B cell (primary cell): ENCODE measurements around the gene PTPRN2. TPM values are rescaled to one million over a fixed set of nuclear protein-coding genes. Genes with fewer than 3 reads are reported as not detected.
"Not testable (repeated sequence)": the region's sequence is repeated elsewhere in the genome, so short reads cannot be mapped to it uniquely, and the experiment has no call there.

ENCODE experiments used
- ATAC-seq: fragments of 200-7000 bp; cut with Tn5 transposase; one replicate; pipeline ENCODE4 v1.10.0; 2021; ENCODE audit warnings: low read depth, mild to moderate bottlenecking, moderate number of reproducible peaks, moderate library complexity
- CTCF ChIA-PET: fragments of 350-600 bp; sonication (Branson Sonifier 250); formaldehyde crosslinking; loops from one replicate; lab custom pipeline; 2021; ENCODE audit warnings: antibody characterized with exemption, inconsistent platforms; lab: Charles Lee
- POLR2A ChIA-PET: fragments of 350-600 bp; sonication (Branson Sonifier 250); formaldehyde crosslinking; loops from one replicate; lab custom pipeline; 2021; ENCODE audit warnings: antibody characterized with exemption; lab: Charles Lee
- DNase-seq: peaks from one replicate; pipeline ENCODE4 v3.0.0; 2013
- H2AFZ ChIP-seq: 2 replicates; pipeline ENCODE4 v1.6.1; 2012; ENCODE audit warnings: mild to moderate bottlenecking, low read depth, low read length; ENCODE audit not compliant: insufficient read depth, poor library complexity, severe bottlenecking
- H3K27ac ChIP-seq, 2 donors: 1 replicate in 1 of 2; 2 replicates in 1 of 2; pipeline ENCODE4 v1.5.1; 2012 to 2013; ENCODE audit warnings: low read length in 2 of 2, mild to moderate bottlenecking in 2 of 2, moderate library complexity in 1 of 2
- H3K27me3 ChIP-seq, 4 experiments: fragments of 200-600 bp in 1 of 4; sonication (generic) in 1 of 4; replicated peaks in 1 of 4; 1 replicate in 2 of 4; 2 replicates in 2 of 4; pipeline versions ENCODE4 v1.6.1 to v1.7.0; 2013 to 2016; ENCODE audit warnings: low read length in 3 of 4, mild to moderate bottlenecking in 2 of 4, mixed read lengths in 1 of 4, moderate library complexity in 1 of 4; ENCODE audit not compliant: insufficient read depth in 4 of 4, control insufficient read depth in 3 of 4; ENCODE audit errors: control extremely low read depth in 1 of 4
- H3K36me3 ChIP-seq, 2 experiments: replicated peaks in 1 of 2; 1 replicate in 1 of 2; 2 replicates in 1 of 2; pipeline versions ENCODE4 v1.6.1 to v1.7.1; 2013; ENCODE audit warnings: low read length in 1 of 2; ENCODE audit not compliant: insufficient read depth in 2 of 2, control insufficient read depth in 1 of 2; ENCODE audit errors: control extremely low read depth in 1 of 2, extremely low read depth in 1 of 2
- H3K4me1 ChIP-seq, 2 donors: fragments of 200-600 bp in 1 of 2; sonication (generic) in 1 of 2; 1 replicate in 1 of 2; 2 replicates in 1 of 2; pipeline versions ENCODE4 v1.5.1 to v1.6.1; 2013 to 2017; ENCODE audit warnings: low read length in 2 of 2; ENCODE audit not compliant: control insufficient read depth in 2 of 2, insufficient read depth in 2 of 2
- H3K4me2 ChIP-seq: replicated peaks from 2 replicates; pipeline ENCODE3; 2012; ENCODE audit warnings: mild to moderate bottlenecking, low read depth, low read length; ENCODE audit not compliant: poor library complexity, severe bottlenecking
- H3K4me3 ChIP-seq, 5 experiments: fragments of 200-600 bp in 1 of 5; sonication (generic) in 1 of 5; 1 replicate in 3 of 5; 2 replicates in 2 of 5; pipeline versions ENCODE4 v1.5.1 to v1.7.0; 2011 to 2016; ENCODE audit warnings: low read length in 4 of 5, mild to moderate bottlenecking in 4 of 5, low read depth in 2 of 5, control low read depth in 1 of 5, moderate library complexity in 1 of 5; ENCODE audit not compliant: insufficient read depth in 1 of 5; ENCODE audit errors: control extremely low read depth in 1 of 5, extremely low read depth in 1 of 5
- H3K79me2 ChIP-seq: fragments of 200-600 bp; sonication (generic); one replicate; pipeline ENCODE4 v1.6.0; 2016; ENCODE audit warnings: low read length; ENCODE audit not compliant: control insufficient read depth, insufficient read depth
- H3K9ac ChIP-seq: fragments of 200-600 bp; sonication (generic); 2 replicates; pipeline ENCODE4 v1.6.1; 2017; ENCODE audit warnings: mild to moderate bottlenecking, low read length, moderate library complexity
- H3K9me3 ChIP-seq, 3 donors: one replicate each; pipeline versions ENCODE4 v1.6.1 to v1.7.1; 2013; ENCODE audit warnings: low read length in 2 of 3; ENCODE audit not compliant: control insufficient read depth in 2 of 3, insufficient read depth in 1 of 3; ENCODE audit errors: control extremely low read depth in 1 of 3
- H4K20me1 ChIP-seq: 2 replicates; pipeline ENCODE4 v1.6.0; 2012; ENCODE audit warnings: mild to moderate bottlenecking, low read length; ENCODE audit not compliant: insufficient read depth, control insufficient read depth, poor library complexity, severe bottlenecking
- H3K27ac Mint-ChIP-seq: one replicate; pipeline ENCODE4 v1.8.0; 2021; ENCODE audit warnings: mixed read lengths
- H3K27me3 Mint-ChIP-seq: one replicate; pipeline ENCODE4 v1.8.0; 2021; ENCODE audit warnings: mixed read lengths
- H3K4me1 Mint-ChIP-seq: one replicate; pipeline ENCODE4 v1.8.0; 2021; ENCODE audit warnings: mixed read lengths
- H3K4me3 Mint-ChIP-seq: one replicate; pipeline ENCODE4 v1.8.0; 2021; ENCODE audit warnings: mixed read lengths
- H3K9me3 Mint-ChIP-seq: one replicate; pipeline ENCODE4 v1.8.0; 2022; ENCODE audit warnings: mixed read lengths; ENCODE audit not compliant: insufficient read depth
- CTCF ChIP-seq: fragments of 200-600 bp; IDR thresholded peaks from one replicate; pipeline ENCODE4 v1.8.0; 2022; ENCODE audit warnings: antibody characterized with exemption, mild to moderate bottlenecking
- EZH2 ChIP-seq: IDR thresholded peaks from 2 replicates; pipeline ENCODE4 v1.6.1; 2012; ENCODE audit warnings: borderline replicate concordance, low read depth, mild to moderate bottlenecking, moderate library complexity, low read length; ENCODE audit not compliant: insufficient read depth, poor library complexity, severe bottlenecking
- WGBS: methylation state at CpG from one replicate; pipeline ENCODE4 v1.1.5; 2013; ENCODE audit warnings: missing lambda C conversion rate; ENCODE audit not compliant: insufficient coverage; 5-methylcytosine and 5-hydroxymethylcytosine counted together
- intact Hi-C: fragments of 100-400 bp; cut with micrococcal nuclease; formaldehyde crosslinking; loops from one replicate; pipeline ENCODE4 v1.10.0; 2022
- polyA plus RNA-seq: library from polyadenylated mRNA; depleted of rRNA; stranded (reverse); fragments of >200 nt; gene quantifications from 2 replicates; pipeline ENCODE4 v1.2.3, GENCODE V29; 2012
- total RNA-seq, 2 donors: library from RNA; stranded (reverse); fragments of 120-200 nt in 1 of 2; gene quantifications; 1 replicate in 1 of 2; 2 replicates in 1 of 2; pipeline versions ENCODE4 v1.2.3 to v1.2.4, GENCODE V29; 2013 to 2022

Gene PTPRN2
- total and polyA plus RNA-seq, 2 donors (not counting 1 experiment from before 2014, with no cell fraction given) = 2.0 to 5.0 TPM

DNA sequence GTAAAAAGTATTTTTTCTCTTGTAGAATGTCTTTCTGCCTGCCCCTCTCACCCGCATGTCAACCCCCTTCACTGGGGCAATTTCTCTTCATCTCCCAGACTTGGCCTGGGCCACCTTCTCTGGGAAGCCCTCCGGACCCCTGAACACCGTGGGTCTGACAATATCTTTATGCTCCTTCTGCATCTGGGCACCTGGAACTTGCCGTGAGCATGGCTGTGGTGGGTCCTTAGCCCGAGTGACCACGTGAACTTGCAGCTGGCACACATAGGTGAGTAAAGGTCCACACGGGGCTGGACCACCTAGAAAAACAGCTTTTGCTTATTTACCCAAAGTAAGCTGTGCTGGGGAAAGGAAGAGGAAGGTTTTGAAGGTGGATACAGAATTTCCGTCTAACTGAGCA is 650.6 kb downstream of the PTPRN2 start:
- Histone ChIP-seq H4K20me1 (no peaks in the 10 kb centered on the region), H3K9me3 (peaks cover 0 to 38% (median 0%) of the 10 kb centered on the region in 3 donors), H3K27me3 (no peaks in the 10 kb centered on the region), H3K9ac (no peak overlapping the region), H3K27ac (no peak overlapping the region), H3K4me3 (no peak overlapping the region), H3K4me2 (no peak overlapping the region), H2AFZ (no peak overlapping the region), H3K4me1 (no peaks in the 10 kb centered on the region), H3K79me2 (no peaks in the 10 kb centered on the region), H3K36me3 (no peaks in the 10 kb centered on the region)
- peaks cover 7% of the 10 kb centered on the region for H3K9me3 Mint-ChIP-seq
- DNase-seq = no peak
- no peak overlapping the region for H3K27ac Mint-ChIP-seq
- H3K4me3 Mint-ChIP-seq = no peak overlapping the region
- TF ChIP-seq CTCF (no peak), EZH2 (no peak)
- ChIA-PET POLR2A (no interaction called here), CTCF (no interaction called here)
- intact Hi-C loops = no loop called here
- no peaks in the 10 kb centered on the region for H3K27me3 Mint-ChIP-seq
- ATAC-seq = no peak
- WGBS = 77% methylated on average over 8 of the region's 8 CpGs
- H3K4me1 Mint-ChIP-seq = no peaks in the 10 kb centered on the region

- intact Hi-C loops, ATAC-seq, H3K27me3 ChIP-seq, H3K4me1 ChIP-seq, H4K20me1 ChIP-seq, H3K4me2 ChIP-seq, POLR2A ChIA-PET, H3K4me1 Mint-ChIP-seq, H3K9ac ChIP-seq, H2AFZ ChIP-seq, H3K4me3 Mint-ChIP-seq, H3K79me2 ChIP-seq, DNase-seq, H3K9me3 Mint-ChIP-seq, CTCF ChIA-PET, H3K27me3 Mint-ChIP-seq, H3K27ac ChIP-seq, H3K4me3 ChIP-seq, H3K36me3 ChIP-seq, H3K27ac Mint-ChIP-seq: not testable (repeated sequence)
- H3K9me3 ChIP-seq = peaks cover 0 to 33% (median 0%) of the 10 kb centered on the region in 3 donors
- 91% methylated on average over 10 of the region's 11 CpGs for WGBS
These were observed 651.9 kb downstream of the PTPRN2 start for GRCh38 chr7:157935721-157936120.

GRCh38 chr7:157933219-157934155 is 654.1 kb downstream of the PTPRN2 start:
- H3K79me2 ChIP-seq, intact Hi-C loops, H3K36me3 ChIP-seq, H3K4me3 Mint-ChIP-seq, H2AFZ ChIP-seq, H3K4me1 ChIP-seq, H3K27ac ChIP-seq, DNase-seq, H3K27ac Mint-ChIP-seq, H3K27me3 ChIP-seq, CTCF ChIA-PET, H3K4me3 ChIP-seq, H3K9me3 Mint-ChIP-seq, H3K4me2 ChIP-seq, H3K4me1 Mint-ChIP-seq, ATAC-seq, POLR2A ChIA-PET, H3K9ac ChIP-seq, H4K20me1 ChIP-seq, H3K27me3 Mint-ChIP-seq: not testable (repeated sequence)
- H3K9me3 ChIP-seq = peaks cover 0 to 34% (median 0%) of the 10 kb centered on the region in 3 donors
- 84% methylated on average over 6 of the region's 6 CpGs for WGBS
